Measurements from ENCODE around the gene PRLR.

DNA sequence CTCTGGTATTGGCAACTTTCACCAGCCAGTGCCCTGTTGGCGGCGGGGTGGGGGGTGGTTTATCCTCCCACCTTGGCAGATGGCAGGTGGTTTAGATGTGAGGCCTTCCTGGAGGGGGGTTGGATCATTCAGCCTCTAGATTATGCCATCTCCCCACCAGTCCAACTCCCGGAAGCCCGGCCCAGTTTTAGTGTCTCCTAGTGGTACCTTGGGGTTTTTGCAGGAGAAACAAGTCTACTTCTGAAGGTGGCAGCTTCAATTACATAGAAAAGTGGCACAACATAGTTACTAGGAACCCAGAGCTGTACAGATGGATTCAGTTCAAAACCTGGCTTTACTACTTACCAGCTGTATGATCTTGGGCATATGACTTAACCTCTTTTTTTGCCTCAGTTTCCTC lies 11.3 kb downstream of the PRLR start:
- TF ChIP-seq, protein P1, sequence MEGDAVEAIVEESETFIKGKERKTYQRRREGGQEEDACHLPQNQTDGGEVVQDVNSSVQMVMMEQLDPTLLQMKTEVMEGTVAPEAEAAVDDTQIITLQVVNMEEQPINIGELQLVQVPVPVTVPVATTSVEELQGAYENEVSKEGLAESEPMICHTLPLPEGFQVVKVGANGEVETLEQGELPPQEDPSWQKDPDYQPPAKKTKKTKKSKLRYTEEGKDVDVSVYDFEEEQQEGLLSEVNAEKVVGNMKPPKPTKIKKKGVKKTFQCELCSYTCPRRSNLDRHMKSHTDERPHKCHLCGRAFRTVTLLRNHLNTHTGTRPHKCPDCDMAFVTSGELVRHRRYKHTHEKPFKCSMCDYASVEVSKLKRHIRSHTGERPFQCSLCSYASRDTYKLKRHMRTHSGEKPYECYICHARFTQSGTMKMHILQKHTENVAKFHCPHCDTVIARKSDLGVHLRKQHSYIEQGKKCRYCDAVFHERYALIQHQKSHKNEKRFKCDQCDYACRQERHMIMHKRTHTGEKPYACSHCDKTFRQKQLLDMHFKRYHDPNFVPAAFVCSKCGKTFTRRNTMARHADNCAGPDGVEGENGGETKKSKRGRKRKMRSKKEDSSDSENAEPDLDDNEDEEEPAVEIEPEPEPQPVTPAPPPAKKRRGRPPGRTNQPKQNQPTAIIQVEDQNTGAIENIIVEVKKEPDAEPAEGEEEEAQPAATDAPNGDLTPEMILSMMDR (IDR thresholded peaks at IDR 0.05; ENCODE audit: low read depth, low read length, missing input control): no peak
- TF ChIP-seq, protein P2, sequence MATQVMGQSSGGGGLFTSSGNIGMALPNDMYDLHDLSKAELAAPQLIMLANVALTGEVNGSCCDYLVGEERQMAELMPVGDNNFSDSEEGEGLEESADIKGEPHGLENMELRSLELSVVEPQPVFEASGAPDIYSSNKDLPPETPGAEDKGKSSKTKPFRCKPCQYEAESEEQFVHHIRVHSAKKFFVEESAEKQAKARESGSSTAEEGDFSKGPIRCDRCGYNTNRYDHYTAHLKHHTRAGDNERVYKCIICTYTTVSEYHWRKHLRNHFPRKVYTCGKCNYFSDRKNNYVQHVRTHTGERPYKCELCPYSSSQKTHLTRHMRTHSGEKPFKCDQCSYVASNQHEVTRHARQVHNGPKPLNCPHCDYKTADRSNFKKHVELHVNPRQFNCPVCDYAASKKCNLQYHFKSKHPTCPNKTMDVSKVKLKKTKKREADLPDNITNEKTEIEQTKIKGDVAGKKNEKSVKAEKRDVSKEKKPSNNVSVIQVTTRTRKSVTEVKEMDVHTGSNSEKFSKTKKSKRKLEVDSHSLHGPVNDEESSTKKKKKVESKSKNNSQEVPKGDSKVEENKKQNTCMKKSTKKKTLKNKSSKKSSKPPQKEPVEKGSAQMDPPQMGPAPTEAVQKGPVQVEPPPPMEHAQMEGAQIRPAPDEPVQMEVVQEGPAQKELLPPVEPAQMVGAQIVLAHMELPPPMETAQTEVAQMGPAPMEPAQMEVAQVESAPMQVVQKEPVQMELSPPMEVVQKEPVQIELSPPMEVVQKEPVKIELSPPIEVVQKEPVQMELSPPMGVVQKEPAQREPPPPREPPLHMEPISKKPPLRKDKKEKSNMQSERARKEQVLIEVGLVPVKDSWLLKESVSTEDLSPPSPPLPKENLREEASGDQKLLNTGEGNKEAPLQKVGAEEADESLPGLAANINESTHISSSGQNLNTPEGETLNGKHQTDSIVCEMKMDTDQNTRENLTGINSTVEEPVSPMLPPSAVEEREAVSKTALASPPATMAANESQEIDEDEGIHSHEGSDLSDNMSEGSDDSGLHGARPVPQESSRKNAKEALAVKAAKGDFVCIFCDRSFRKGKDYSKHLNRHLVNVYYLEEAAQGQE (IDR thresholded peaks at IDR 0.05): no peak
- TF ChIP-seq, protein P3, sequence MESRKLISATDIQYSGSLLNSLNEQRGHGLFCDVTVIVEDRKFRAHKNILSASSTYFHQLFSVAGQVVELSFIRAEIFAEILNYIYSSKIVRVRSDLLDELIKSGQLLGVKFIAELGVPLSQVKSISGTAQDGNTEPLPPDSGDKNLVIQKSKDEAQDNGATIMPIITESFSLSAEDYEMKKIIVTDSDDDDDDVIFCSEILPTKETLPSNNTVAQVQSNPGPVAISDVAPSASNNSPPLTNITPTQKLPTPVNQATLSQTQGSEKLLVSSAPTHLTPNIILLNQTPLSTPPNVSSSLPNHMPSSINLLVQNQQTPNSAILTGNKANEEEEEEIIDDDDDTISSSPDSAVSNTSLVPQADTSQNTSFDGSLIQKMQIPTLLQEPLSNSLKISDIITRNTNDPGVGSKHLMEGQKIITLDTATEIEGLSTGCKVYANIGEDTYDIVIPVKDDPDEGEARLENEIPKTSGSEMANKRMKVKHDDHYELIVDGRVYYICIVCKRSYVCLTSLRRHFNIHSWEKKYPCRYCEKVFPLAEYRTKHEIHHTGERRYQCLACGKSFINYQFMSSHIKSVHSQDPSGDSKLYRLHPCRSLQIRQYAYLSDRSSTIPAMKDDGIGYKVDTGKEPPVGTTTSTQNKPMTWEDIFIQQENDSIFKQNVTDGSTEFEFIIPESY (IDR thresholded peaks at IDR 0.05): no peak
- TF ChIP-seq FOXA1 (IDR thresholded peaks at IDR 0.05) (no peak), RAD21 (IDR thresholded peaks at IDR 0.05) (no peak), SP1 (IDR thresholded peaks at IDR 0.05) (no peak), TAF1 (conservative IDR thresholded peaks at IDR 0.05) (no peak), YY1 (IDR thresholded peaks at IDR 0.05) (no peak), GABPA (IDR thresholded peaks at IDR 0.05 in 1 of 2, conservative IDR thresholded peaks at IDR 0.05 in 1 of 2) (no peak), HNF4A (conservative IDR thresholded peaks at IDR 0.05) (no peak)
- TF ChIP-seq, protein P4, sequence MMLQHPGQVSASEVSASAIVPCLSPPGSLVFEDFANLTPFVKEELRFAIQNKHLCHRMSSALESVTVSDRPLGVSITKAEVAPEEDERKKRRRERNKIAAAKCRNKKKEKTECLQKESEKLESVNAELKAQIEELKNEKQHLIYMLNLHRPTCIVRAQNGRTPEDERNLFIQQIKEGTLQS (IDR thresholded peaks at IDR 0.05): no peak
- TF ChIP-seq, protein P5, sequence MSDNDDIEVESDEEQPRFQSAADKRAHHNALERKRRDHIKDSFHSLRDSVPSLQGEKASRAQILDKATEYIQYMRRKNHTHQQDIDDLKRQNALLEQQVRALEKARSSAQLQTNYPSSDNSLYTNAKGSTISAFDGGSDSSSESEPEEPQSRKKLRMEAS (IDR thresholded peaks at IDR 0.05): no peak

Measured in liver (tissue), 3 donors.